HepG2 (cell line): ENCODE measurements around the gene EEA1. TPM values are rescaled to one million over a fixed set of nuclear protein-coding genes. Genes with fewer than 3 reads are reported as not detected.

ENCODE experiments used
- ATAC-seq: fragments of 200-7000 bp; cut with Tn5 transposase; 3 replicates; pipeline ENCODE4 v1.9.1; 2020; ENCODE audit warnings: mild to moderate bottlenecking, moderate library complexity
- BruUV-seq: library from RNA; stranded (reverse); fragments of 400-500 nt; replicated peaks from 2 replicates; lab custom pipeline; 2021; lab: Mats Ljungman, UMichigan
- CTCF ChIA-PET: fragments of 300-600 bp; formaldehyde crosslinking; extraction: SDS; loops from one replicate; lab custom pipeline; 2021; ENCODE audit warnings: low total read pairs, inconsistent platforms, low intra/inter-chr PET ratio; lab: Yijun Ruan, JAX
- POLR2A ChIA-PET: fragments of 350-600 bp; sonication (Branson Sonifier 250); formaldehyde crosslinking; loops from one replicate; lab custom pipeline; 2020; ENCODE audit warnings: antibody characterized with exemption, inconsistent platforms; lab: Yijun Ruan, JAX
- DNase-seq: peaks from one replicate; pipeline ENCODE4 v3.0.0-alpha.2; 2015; ENCODE audit warnings: low spot score
- FAIRE-seq: peaks from 3 replicates; lab custom pipeline; 2011; peaks lifted over from hg19 to GRCh38; lab: Jason Lieb, UNC
- H2AFZ ChIP-seq: one replicate; pipeline ENCODE4 v1.6.1; 2011; ENCODE audit warnings: low read length, inconsistent platforms
- H3K27ac ChIP-seq: fragments of 300-600 bp; 3 replicates; pipeline ENCODE4 v1.8.0; 2011; ENCODE audit warnings: mixed run types, mild to moderate bottlenecking, mixed read lengths, low read length, inconsistent platforms; ENCODE audit not compliant: insufficient read depth; ENCODE audit errors: extremely low read length
- H3K27me3 ChIP-seq, 2 experiments: fragments of 200-600 bp in 1 of 2; 2 replicates in 1 of 2; 3 replicates in 1 of 2; pipeline versions ENCODE4 v1.6.0 to v1.8.0; 2011; ENCODE audit warnings: low read length in 2 of 2, mild to moderate bottlenecking in 2 of 2, moderate library complexity in 2 of 2, inconsistent platforms in 1 of 2; ENCODE audit not compliant: insufficient read depth in 2 of 2, control insufficient read depth in 1 of 2
- H3K36me3 ChIP-seq, 2 experiments: fragments of 200-600 bp in 1 of 2; replicated peaks in 1 of 2; 2 replicates in 1 of 2; 3 replicates in 1 of 2; pipeline versions ENCODE4 v1.5.1 to v1.8.0; 2011; ENCODE audit warnings: low read length in 2 of 2, inconsistent platforms in 1 of 2; ENCODE audit not compliant: insufficient read depth in 2 of 2, control insufficient read depth in 1 of 2
- H3K4me1 ChIP-seq: 2 replicates; pipeline ENCODE4 v1.5.1; 2012; ENCODE audit warnings: low read length, inconsistent platforms; ENCODE audit not compliant: insufficient read depth
- H3K4me2 ChIP-seq: 2 replicates; pipeline ENCODE4 v1.6.0; 2011; ENCODE audit warnings: low read depth, low read length, inconsistent platforms
- H3K4me3 ChIP-seq, 3 experiments: fragments of 200-600 bp in 1 of 3; sonication (generic), shearing (Covaris generic) in 1 of 3; replicated peaks in 1 of 3; 2 replicates each; pipeline ENCODE4 v1.5.1; 2011 to 2016; ENCODE audit warnings: low read length in 3 of 3, inconsistent platforms in 2 of 3, low read depth in 2 of 3, mild to moderate bottlenecking in 2 of 3, control low read depth in 1 of 3, mixed read lengths in 1 of 3; ENCODE audit not compliant: insufficient read depth in 1 of 3
- H3K79me2 ChIP-seq: one replicate; pipeline ENCODE4 v1.6.1; 2011; ENCODE audit warnings: low read length, inconsistent platforms; ENCODE audit not compliant: insufficient read depth
- H3K9ac ChIP-seq: 2 replicates; pipeline ENCODE4 v1.6.0; 2011; ENCODE audit warnings: mild to moderate bottlenecking, low read depth, low read length, inconsistent platforms; ENCODE audit not compliant: insufficient read depth
- H3K9me3 ChIP-seq: 2 replicates; pipeline ENCODE4 v1.5.1; 2012; ENCODE audit warnings: mild to moderate bottlenecking, low read length
- H4K20me1 ChIP-seq: 2 replicates; pipeline ENCODE4 v1.6.0; 2011; ENCODE audit warnings: inconsistent platforms, mild to moderate bottlenecking, low read length, moderate library complexity; ENCODE audit not compliant: insufficient read depth
- ATRX ChIP-seq: sonication (generic); formaldehyde crosslinking; IDR thresholded peaks from 2 replicates; pipeline ENCODE4 v1.4.0; 2020; ENCODE audit warnings: missing genetic modification reagents, borderline replicate concordance
- CENPX ChIP-seq: sonication (generic); formaldehyde crosslinking; IDR thresholded peaks from 2 replicates; pipeline ENCODE4 v1.9.0; 2021; ENCODE audit warnings: mild to moderate bottlenecking, missing genetic modification reagents, moderate library complexity
- GATAD2A ChIP-seq: IDR thresholded peaks from 2 replicates; pipeline ENCODE4 v1.6.1; 2016
- GLI4 ChIP-seq: sonication (generic); formaldehyde crosslinking; IDR thresholded peaks from 2 replicates; pipeline ENCODE4 v1.5.1; 2020; ENCODE audit warnings: missing genetic modification reagents, mild to moderate bottlenecking, moderate library complexity, borderline replicate concordance
- HDAC2 ChIP-seq: sonication (generic); formaldehyde crosslinking; IDR thresholded peaks from 2 replicates; pipeline ENCODE4 v1.4.0; 2020; ENCODE audit warnings: missing genetic modification reagents
- JARID2 ChIP-seq: sonication (generic); formaldehyde crosslinking; IDR thresholded peaks from 2 replicates; pipeline ENCODE4 v1.8.1; 2023; ENCODE audit warnings: missing genetic modification reagents, inconsistent platforms; ENCODE audit not compliant: insufficient replicate concordance
- KDM4B ChIP-seq: sonication (generic); formaldehyde crosslinking; IDR thresholded peaks from 2 replicates; pipeline ENCODE4 v1.4.0; 2020; ENCODE audit warnings: missing genetic modification reagents
- KLF11 ChIP-seq: IDR thresholded peaks from 2 replicates; pipeline ENCODE4 v1.6.1; 2016; ENCODE audit warnings: missing compliant biosample characterization
- MBNL3 ChIP-seq: fragments of 250-450 bp; sonication (Bioruptor Pico); conservative IDR thresholded peaks from 2 replicates; pipeline ENCODE4 v1.8.0; 2022; ENCODE audit warnings: mild to moderate bottlenecking, inconsistent platforms
- MLLT10 ChIP-seq: sonication (generic); formaldehyde crosslinking; IDR thresholded peaks from 2 replicates; pipeline ENCODE4 v1.4.0; 2020; ENCODE audit warnings: missing genetic modification reagents
- NFE2 ChIP-seq: sonication (generic); formaldehyde crosslinking; IDR thresholded peaks from 2 replicates; pipeline ENCODE4 v1.4.0; 2020; ENCODE audit warnings: missing genetic modification reagents
- PTBP1 ChIP-seq: fragments of 200-400 bp; formaldehyde crosslinking; IDR thresholded peaks from 2 replicates; pipeline ENCODE4 v1.6.1; 2018; ENCODE audit warnings: low read length, low read depth; ENCODE audit not compliant: poor library complexity, severe bottlenecking
- ZNF382 ChIP-seq: sonication (generic); formaldehyde crosslinking; IDR thresholded peaks from 2 replicates; pipeline ENCODE4 v1.5.0; 2020; ENCODE audit warnings: missing genetic modification reagents, mild to moderate bottlenecking, borderline replicate concordance
- ZNF503 ChIP-seq: sonication (generic); formaldehyde crosslinking; IDR thresholded peaks from 2 replicates; pipeline ENCODE4 v1.4.0; 2020; ENCODE audit warnings: missing genetic modification reagents
- ZNF547 ChIP-seq: sonication (generic); formaldehyde crosslinking; IDR thresholded peaks from 2 replicates; pipeline ENCODE4 v1.5.1; 2020; ENCODE audit warnings: mild to moderate bottlenecking, missing genetic modification reagents
- ZNF557 ChIP-seq: sonication (generic); formaldehyde crosslinking; IDR thresholded peaks from 2 replicates; pipeline ENCODE4 v1.4.0; 2020; ENCODE audit warnings: missing genetic modification reagents
- ZNF597 ChIP-seq: sonication (generic); formaldehyde crosslinking; IDR thresholded peaks from 2 replicates; pipeline ENCODE4 v1.5.0; 2020; ENCODE audit warnings: missing genetic modification reagents
- WGBS: methylation state at CpG from one replicate; pipeline ENCODE4 v1.1.6; 2017; ENCODE audit warnings: low lambda C conversion rate; 5-methylcytosine and 5-hydroxymethylcytosine counted together
- in situ Hi-C: cut with HindIII; loops from 2 replicates; pipeline ENCODE4 v1.10.0; 2017; ENCODE audit warnings: low pct_unique_long_range_greater_than_20kb; ENCODE audit not compliant: extremely low pct_ligation_motif_present
- intact Hi-C: fragments of 100-400 bp; cut with micrococcal nuclease; formaldehyde crosslinking; loops from one replicate; pipeline ENCODE4 v1.10.0; 2022; ENCODE audit not compliant: unreplicated experiment
- polyA plus RNA-seq, 8 experiments: library from polyadenylated mRNA; depleted of rRNA in 3 of 8; stranded (reverse) in 7 of 8; unstranded in 1 of 8; fragments of >200 nt; fragmentation: Illumina TruSeq in 4 of 8; extraction: Trizol in 4 of 8; gene quantifications; 2 replicates each; pipeline versions ENCODE4 v1.2.1 to v1.2.3, GENCODE V29; 2011 to 2016; ENCODE audit warnings: low read depth in 4 of 8, missing spikeins in 1 of 8, mixed read lengths in 1 of 8; ENCODE audit not compliant: insufficient read depth in 1 of 8
- total RNA-seq, 5 experiments: library from RNA; depleted of rRNA; stranded (reverse); fragments of >200 nt; fragmentation: Illumina TruSeq; extraction: Trizol; gene quantifications; 2 replicates each; pipeline ENCODE4 v1.2.3, GENCODE V29; 2016; ENCODE audit warnings: low read depth in 1 of 5

Gene EEA1
- total and polyA plus RNA-seq, 2 of the 13 experiments (the other 11 are each of a cell fraction or from before 2014, with no cell fraction given), result 5.0 to 19.3 TPM

GRCh38 chr12:92785563-92785950, 143.5 kb downstream of the EEA1 start:
- CTCF ChIA-PET, result interaction anchor here (0.7 to 1.3 kb wide), 3 partner anchors 342 to 634 kb away, joined by 3 to 4 read pairs (median 4); no protein-coding TSS in a partner anchor
- 86% methylated on average over 1 of the region's 1 CpG for WGBS
- Histone ChIP-seq H2AFZ (no peak overlapping the region), H3K4me3 (no peak overlapping the region), H4K20me1 (no peaks in the 10 kb centered on the region), H3K27me3 (no peaks in the 10 kb centered on the region), H3K4me1 (no peaks in the 10 kb centered on the region), H3K9me3 (no peaks in the 10 kb centered on the region), H3K27ac (no peak overlapping the region), H3K79me2 (no peaks in the 10 kb centered on the region), H3K4me2 (no peak overlapping the region), H3K9ac (no peak overlapping the region), H3K36me3 (peaks cover 4 to 28% of the 10 kb centered on the region in 2 experiments; a peak in 4 of 5 replicates)
- POLR2A ChIA-PET, result no interaction called here
- no peak for FAIRE-seq
- intact Hi-C loops (loop anchor here (1.0 to 10.0 kb wide), 4 partner anchors 202 to 1319 kb away; no protein-coding TSS in a partner anchor), in situ Hi-C loops (loop anchor here (10.0 kb wide), 1 partner anchor 629 kb away; no protein-coding TSS in a partner anchor)
- ATAC-seq, result peak; percentile 57
- DNase-seq, result no peak
- no TSS peak for BruUV-seq
- TF ChIP-seq CENPX (CRISPR knock-in tag) (no peak), MLLT10 (no peak), HDAC2 (CRISPR knock-in tag) (no peak), ZNF557 (CRISPR knock-in tag) (no peak), GATAD2A (no peak), ZNF597 (CRISPR knock-in tag) (no peak), ATRX (no peak), MBNL3 (no peak), ZNF503 (CRISPR knock-in tag) (no peak), KLF11 (CRISPR knock-in tag) (no peak), NFE2 (CRISPR knock-in tag) (no peak), PTBP1 (no peak), ZNF382 (CRISPR knock-in tag) (no peak), ZNF547 (CRISPR knock-in tag) (no peak), JARID2 (no peak), KDM4B (no peak), GLI4 (CRISPR knock-in tag) (no peak)
